Limb (tissue), 2 donors: ENCODE results near the gene SMTN.

Source experiments
- DNase-seq, 2 donors: peaks; one replicate each; pipeline ENCODE4 v3.0.0-alpha.2; 2016; ENCODE audit errors: extremely low spot score in 2 of 2

SMTN gene

DNA sequence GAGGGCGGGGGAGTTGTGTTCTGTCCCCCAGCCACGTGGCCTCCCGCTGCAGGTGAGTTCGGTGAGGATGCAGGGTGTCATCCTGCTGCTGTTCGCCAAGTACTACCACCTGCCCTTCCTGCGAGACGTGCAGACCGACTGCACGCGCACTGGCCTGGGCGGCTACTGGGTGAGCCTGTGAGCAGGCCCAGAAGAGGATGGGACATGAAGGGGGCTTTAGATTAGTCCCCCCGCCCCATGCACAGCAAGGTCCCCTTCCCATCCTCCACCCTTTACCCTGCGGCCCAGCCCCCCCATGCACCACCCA lies 45.7 kb downstream of the SMTN start:
- no peak for DNase-seq

DNA sequence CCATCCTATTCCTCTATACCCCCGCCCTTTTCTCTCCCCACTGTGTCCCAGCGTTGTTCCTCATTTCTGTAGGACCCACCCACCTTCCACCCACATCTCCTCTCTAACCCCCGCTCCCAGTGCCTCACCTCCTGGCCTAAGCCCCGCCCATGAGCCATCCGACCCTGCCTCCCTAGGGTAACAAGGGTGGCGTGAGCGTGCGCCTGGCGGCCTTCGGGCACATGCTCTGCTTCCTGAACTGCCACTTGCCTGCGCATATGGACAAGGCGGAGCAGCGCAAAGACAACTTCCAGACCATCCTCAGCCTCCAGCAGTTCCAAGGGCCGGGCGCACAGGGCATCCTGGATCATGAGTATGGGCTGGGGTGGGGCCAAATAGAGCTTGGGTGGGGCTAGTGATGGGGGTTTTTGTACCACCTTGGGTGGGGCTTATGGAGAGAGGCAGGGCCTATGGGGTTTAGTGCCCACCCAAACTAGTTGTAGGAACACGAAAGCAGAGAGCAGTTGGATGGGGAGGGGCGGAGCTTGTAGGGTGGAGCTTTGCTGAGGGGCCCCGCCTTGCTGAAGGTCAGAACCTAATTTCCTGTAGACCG lies 46.2 kb downstream of the SMTN start:
- DNase-seq = no peak

DNA sequence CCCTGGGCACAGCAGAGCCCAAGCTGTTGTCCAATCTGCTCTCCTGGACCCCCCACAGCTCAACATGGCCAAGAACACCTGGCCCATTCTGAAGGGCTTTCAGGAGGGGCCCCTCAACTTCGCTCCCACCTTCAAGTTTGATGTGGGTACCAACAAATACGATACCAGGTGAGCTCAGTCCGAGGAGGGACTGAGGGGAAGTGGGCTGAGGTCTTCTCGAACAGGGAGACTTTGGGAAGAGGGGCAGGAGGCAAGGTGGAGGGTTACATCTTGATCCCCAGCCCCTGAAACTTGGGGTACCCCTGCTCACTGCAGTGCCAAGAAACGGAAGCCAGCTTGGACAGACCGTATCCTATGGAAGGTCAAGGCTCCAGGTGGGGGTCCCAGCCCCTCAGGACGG lies 47.0 kb downstream of the SMTN start:
- DNase-seq = no peak

- no peak for DNase-seq
Measured at GRCh38 chr22:31130873-31131272, 49.8 kb downstream of the SMTN start.

- DNase-seq = no peak
Measured at GRCh38 chr22:31133911-31134310, 52.8 kb downstream of the SMTN start.

GRCh38 chr22:31134688-31135087 lies 53.6 kb downstream of the SMTN start:
- DNase-seq = no peak

DNA sequence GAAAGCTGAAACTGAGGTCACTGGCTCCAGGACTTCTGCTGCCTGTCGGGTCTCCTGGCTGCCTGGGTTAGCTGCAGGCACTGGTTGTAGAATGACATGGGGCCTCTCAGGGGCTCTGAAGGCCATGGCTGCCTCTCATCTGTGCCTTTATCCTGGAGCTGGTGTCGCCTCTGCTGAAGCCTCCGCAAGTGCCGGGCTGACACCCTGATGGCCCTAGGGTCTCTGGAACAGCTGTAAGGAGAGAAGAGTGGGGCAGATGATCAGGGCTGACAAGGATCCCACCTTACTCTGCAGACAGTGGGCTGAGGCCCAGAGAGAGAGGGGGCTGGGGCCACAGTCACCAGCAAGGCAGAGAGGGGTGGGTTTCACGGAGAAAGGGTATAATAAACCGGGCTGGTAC lies 54.6 kb downstream of the SMTN start:
- no peak for DNase-seq

- DNase-seq = no peak
Measured at GRCh38 chr22:31136155-31136554, 55.0 kb downstream of the SMTN start.

DNA sequence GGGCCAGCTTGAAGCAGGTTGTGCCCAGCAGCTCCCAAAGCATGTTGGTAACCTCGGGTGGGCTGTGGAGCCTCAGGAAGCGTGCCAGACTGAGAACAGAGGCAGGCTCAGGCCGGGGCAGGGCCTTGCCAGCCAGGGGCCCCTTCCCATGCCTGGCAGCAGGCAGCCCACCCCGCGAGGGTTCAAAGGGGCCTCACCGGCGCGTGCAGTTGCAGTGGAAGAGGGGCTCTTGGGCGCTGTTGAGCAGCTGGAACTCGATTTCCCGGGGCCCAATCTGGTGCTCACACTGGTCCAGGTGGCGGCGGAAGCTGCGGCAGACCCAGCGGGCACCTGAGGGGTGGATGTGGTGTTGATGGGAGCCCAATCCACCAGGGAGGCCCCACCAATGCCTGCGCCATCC lies 55.6 kb downstream of the SMTN start:
- DNase-seq = no peak

DNA sequence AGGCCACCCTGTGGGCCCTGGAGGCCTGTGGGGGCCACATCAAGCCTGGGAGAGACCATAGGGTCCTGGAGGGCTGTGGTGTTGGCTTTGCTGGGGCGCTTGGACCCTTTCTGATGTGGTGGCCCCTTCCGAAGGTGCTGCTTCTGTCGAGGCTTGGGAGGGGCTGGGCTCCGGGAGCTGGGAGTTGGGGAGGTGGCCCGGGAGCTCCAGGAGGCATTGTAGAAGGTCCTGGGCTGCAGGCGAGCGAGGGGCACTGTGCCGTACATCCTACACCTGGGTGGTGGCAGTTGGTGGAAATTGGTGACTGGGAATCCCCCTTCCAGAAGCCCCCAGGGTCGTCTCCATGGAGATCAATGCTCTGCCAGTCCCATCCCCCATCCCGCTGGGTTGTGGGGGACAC lies 56.6 kb downstream of the SMTN start:
- DNase-seq = no peak

DNA sequence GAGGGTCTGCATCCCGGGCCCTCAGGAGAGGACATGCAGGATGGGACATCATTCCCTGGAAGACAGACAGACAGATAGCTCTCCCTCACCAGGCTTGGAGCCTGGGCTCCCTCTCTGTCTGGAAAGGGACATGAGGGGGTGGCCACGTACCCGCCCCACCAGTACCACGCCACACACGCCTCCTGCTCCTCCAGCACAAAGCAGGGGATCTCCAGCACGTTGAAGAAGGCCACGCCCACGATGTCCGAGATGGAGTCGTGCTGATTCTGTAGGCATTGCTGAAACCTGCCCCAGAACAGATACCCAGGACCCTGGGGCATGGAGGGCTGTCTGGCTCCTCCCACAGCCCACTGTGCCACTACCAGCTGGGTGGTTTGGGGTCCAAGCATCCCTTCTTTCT lies 57.0 kb downstream of the SMTN start:
- DNase-seq = no peak

DNA sequence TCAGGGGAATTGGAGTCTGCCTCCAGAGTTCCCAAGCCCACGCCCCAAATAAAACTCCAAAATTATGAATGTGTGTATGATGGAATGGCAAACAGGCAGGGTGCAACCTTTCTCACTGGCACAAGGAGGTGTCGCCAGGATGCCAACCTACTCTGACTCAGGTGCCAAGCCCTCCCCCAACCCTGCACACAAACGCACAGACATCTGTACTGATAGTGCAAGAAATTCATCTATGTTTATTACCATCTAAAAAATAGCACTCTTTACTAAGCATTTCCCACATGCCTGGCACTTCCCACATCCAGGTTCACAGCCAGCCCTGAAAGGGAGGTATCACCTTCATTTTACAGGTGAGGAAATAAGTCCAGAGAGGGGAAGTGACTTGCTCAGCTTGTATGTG lies 57.9 kb downstream of the SMTN start:
- no peak for DNase-seq

DNA sequence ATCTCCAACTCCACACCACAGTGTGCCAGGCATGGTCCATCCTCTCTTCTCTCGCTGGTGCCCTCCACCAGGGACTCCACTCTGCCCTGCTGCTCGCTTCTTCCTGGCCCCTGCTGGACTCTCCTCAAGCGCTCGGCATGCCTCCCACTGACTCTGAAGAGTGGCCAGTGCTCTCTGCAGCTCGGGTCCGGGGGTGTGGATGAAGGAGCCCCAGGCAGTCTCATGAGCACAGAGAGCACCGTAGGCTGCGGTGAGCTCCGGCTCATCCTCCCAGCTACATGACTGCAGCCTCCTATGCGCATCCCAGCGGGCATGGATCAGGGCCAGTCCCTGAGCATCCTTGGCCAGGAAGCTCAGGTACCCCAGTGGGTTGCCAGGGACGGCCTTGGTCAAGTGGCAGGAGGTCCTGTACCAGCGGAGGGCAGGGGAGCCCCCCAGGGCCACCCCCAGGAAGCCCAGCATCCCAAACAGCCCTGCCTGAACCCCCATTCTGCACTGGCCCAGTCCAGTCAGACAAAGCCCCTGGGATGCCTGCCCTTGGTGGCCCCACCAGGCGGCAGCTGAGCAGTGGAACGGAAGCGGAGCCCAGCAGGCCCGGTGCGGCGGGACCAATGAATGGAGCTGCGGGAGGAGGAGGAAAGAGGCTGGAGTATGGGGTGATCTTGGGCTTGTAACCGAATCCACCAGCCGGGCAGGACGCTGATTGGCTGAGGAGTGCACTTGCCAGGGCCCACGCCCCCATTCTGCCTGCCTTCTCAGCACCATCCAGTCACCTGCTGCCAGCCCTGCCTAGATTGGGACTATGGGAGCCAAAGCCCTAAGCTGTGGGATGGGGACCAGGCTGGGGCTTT lies 59.0 kb downstream of the SMTN start, which contains the start of gene PLA2G3:
Gene PLA2G3 (minus strand): TSS at position 643 of the 851 bp plus-strand sequence. CDS start 154 bp downstream, at position 489.
- peak; percentile 13 to 48 for DNase-seq

- no peak for DNase-seq
Measured at GRCh38 chr22:31140746-31141145, 59.6 kb downstream of the SMTN start.

DNA sequence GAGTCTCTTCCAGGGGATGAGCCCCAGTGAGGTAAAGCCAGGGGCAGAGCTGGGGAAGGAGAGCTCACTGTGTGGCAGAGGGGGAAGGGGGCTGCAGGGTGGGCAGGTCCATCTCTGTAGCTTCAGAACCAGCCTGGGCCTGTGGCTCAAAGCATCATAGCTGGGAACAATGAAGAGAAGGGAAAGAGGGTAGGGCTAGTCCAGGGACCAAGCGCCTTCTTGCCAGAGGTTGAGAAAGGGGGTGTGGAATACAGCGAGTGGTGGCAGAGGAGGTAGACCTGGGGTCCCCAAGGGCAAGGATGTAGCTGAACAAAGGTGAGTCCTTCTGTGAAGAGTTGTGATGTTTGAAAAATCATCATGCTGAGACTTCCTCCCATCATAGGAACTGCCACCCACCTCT lies 60.4 kb downstream of the SMTN start:
- DNase-seq = no peak

DNA sequence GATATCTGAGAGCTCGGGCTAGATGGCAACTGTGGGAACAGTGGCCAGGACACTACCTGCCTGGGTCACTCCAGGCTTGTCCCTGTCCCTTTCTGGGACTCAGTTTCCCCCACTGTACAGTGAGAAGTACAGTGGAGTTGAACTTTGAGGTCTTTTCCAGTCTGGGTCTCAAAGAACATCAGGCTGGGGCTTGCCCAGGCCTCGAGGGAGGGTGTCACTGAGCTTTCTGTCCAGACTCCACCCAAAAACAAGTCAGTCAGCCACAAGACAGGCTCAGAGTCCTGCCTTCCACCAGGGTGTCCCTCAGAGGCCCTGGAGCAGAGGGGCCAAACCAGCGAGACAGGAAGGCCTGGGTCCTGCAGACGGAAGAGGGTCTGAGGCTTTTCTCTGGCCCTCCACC lies 61.2 kb downstream of the SMTN start:
- DNase-seq = no peak

- DNase-seq = no peak
Measured at GRCh38 chr22:31143038-31143437, 61.9 kb downstream of the SMTN start.

DNA sequence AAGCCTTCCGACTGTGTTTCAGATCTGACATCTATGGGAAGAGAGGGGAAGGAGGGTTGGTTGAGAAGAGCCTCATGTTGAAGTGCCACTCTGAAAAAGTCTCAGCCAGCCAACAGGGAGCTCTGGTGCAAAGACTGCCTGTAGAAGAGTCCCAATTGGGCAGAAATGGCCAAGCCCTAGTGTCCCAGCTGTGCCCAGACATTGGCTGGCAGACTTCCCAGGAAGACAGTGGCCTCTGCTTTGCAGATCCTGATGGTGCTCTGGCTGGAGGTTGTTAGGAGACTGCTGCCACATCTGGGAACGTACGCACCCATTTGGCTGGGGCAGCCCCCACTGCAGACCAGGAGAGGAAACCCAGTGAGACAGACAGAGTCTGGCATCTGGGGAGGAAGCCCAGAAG lies 62.4 kb downstream of the SMTN start:
- no peak for DNase-seq

DNA sequence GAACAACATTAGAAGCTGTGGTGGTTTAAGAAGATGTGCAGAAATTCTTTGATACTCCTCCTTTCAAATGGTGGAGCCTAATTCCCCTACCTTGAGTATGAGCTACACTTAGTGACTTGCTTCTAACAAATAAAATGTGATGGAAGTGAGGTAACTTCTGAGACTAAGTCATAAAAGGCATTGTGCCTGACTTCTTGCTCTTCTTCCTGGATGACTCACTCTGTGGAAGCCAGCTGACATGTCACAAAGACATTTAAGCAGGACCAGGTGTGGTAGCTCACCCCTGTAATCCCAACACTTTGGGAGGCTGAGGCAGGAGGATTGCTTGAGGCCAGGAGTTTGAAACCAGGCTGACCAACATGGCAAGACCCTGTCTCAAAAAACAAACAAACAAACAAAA lies 63.1 kb downstream of the SMTN start:
- no peak for DNase-seq

DNA sequence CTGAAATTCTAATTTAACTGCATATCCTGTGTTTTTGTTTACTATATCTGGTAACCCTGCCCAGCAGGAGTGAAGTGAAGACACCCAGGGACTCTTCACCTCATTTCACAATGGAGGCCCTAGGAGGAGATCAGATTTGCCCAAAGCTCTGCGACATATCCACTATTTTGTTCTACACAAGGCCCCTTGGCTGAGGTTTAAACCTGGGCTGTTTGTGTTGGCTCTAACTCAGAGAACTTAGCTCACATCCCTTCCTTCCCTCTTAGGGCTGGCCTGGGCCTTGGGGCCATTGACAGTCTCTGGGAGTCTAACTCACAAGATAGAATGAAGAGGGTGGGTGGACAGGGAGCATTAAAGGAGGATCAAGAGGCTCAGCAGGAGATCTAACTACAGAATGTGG lies 67.4 kb downstream of the SMTN start:
- DNase-seq = peak in 1 of 2 donors; percentile 9

DNA sequence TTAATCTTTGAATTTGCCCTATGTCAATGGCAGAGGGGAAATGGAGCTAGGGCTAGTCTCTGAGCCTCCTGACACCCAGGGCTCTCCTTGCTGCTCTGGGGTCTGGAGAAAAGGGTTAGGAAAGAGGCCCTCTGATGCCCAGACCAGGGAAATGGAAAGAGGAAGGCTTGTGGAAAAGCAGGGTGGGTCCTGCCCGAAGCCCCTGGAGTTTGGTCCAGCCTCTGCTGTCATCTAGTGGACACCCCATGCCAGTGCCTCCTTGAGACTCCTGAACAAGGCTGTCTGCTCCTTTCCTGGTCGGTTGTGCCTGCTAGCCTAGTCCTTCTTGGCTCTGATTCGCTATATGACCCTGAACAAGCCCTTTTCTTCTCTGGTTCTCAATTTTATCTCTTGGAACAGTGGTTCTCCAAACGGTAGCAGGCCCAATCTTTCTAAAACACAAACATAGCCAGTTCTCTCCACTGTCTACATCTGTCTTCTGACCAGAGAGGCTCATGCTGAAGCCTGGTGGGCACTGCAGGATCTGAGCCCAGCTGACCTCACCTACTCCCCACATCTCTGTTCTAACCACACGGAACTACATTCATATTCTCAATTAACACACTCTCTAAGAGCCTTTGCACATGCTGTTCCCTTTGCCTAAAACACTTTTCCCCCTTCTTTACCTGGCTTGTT lies 68.0 kb downstream of the SMTN start:
- DNase-seq = peak; percentile 44 to 78

DNA sequence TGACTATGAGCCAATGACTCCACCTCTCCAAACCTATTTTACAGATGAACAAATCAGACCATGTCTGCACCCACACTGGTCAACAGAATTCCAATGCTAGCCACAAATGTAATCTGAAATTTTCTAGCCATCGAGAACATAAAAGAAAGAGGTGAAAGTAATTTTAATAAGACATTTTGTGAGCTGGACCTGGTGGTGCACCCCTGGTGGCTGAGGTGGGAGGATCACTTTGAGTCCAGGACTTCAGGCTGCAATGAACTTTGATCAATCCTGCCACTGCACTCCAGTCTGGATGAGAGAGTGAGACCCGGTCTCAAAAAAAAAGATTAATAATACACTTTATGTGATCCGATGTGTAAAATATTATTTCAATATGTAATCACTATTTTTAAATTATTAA lies 69.5 kb downstream of the SMTN start:
- no peak for DNase-seq

- no peak for DNase-seq
Measured at GRCh38 chr22:31151872-31152271, 70.8 kb downstream of the SMTN start.
